PC-3 (cell line): ENCODE data around the gene SLFNL1. TPM values are rescaled to one million over a fixed set of nuclear protein-coding genes. Genes with fewer than 3 reads are reported as not detected.

Source experiments
- ATAC-seq: fragments of 200-7000 bp; cut with Tn5 transposase; 2 replicates; pipeline ENCODE4 v1.9.1; 2020; ENCODE audit warnings: mild to moderate bottlenecking, moderate library complexity
- BruUV-seq: library from RNA; stranded (reverse); fragments of 400-500 nt; replicated peaks from 2 replicates; lab custom pipeline; 2021; lab: Mats Ljungman, UMichigan
- CTCF ChIA-PET: fragments of 300-600 bp; sonication (Branson Sonifier 250); formaldehyde crosslinking; loops from one replicate; lab custom pipeline; 2022; ENCODE audit warnings: antibody characterized with exemption; lab: Charles Lee
- POLR2A ChIA-PET: fragments of 300-600 bp; sonication (Branson Sonifier 250); formaldehyde crosslinking; loops from one replicate; lab custom pipeline; 2022; ENCODE audit warnings: antibody characterized with exemption; ENCODE audit not compliant: unreplicated experiment; lab: Charles Lee
- DNase-seq: peaks from one replicate; pipeline ENCODE4 v3.0.0-alpha.2; 2015
- H2AFZ ChIP-seq: fragments of 300-600 bp; sonication (generic); 2 replicates; pipeline ENCODE4 v1.6.0; 2016; ENCODE audit warnings: antibody characterized with exemption, low read length
- H3F3A ChIP-seq: fragments of 300-600 bp; sonication (generic); one replicate; pipeline ENCODE4 v1.6.0; 2017; ENCODE audit warnings: antibody characterized with exemption, low read length, control low read depth, mild to moderate bottlenecking; ENCODE audit not compliant: unreplicated experiment
- H3K27ac ChIP-seq: fragments of 300-600 bp; sonication (generic); 2 replicates; pipeline ENCODE4 v1.5.1; 2016; ENCODE audit warnings: mild to moderate bottlenecking, low read length
- H3K27me3 ChIP-seq: fragments of 300-600 bp; sonication (generic); 2 replicates; pipeline ENCODE4 v1.6.1; 2016; ENCODE audit warnings: low read length, mixed read lengths
- H3K36me3 ChIP-seq: fragments of 300-600 bp; sonication (generic); 2 replicates; pipeline ENCODE4 v1.6.1; 2016; ENCODE audit warnings: low read depth, mixed run types, low read length, mixed read lengths
- H3K4me1 ChIP-seq: fragments of 300-600 bp; sonication (generic); 2 replicates; pipeline ENCODE4 v1.5.1; 2016; ENCODE audit warnings: low read length; ENCODE audit not compliant: insufficient read depth
- H3K4me2 ChIP-seq: fragments of 300-600 bp; sonication (generic); 2 replicates; pipeline ENCODE4 v1.6.0; 2016; ENCODE audit warnings: low read length
- H3K4me3 ChIP-seq: fragments of 300-600 bp; sonication (generic); 2 replicates; pipeline ENCODE4 v1.5.1; 2016; ENCODE audit warnings: mild to moderate bottlenecking, low read length, mixed read lengths
- H3K79me2 ChIP-seq: fragments of 300-600 bp; sonication (generic); 2 replicates; pipeline ENCODE4 v1.6.1; 2017; ENCODE audit warnings: low read length, mixed read lengths
- H3K9ac ChIP-seq: fragments of 300-600 bp; sonication (generic); 2 replicates; pipeline ENCODE4 v1.6.0; 2016; ENCODE audit warnings: mild to moderate bottlenecking, low read length
- H3K9me2 ChIP-seq: fragments of 300-600 bp; sonication (generic); replicated peaks from 2 replicates; pipeline ENCODE4 v1.6.1; 2016; ENCODE audit warnings: mixed run types, low read length, mixed read lengths
- H3K9me3 ChIP-seq: fragments of 300-600 bp; sonication (generic); 2 replicates; pipeline ENCODE4 v1.6.1; 2016; ENCODE audit warnings: low read length, mixed read lengths
- H4K20me1 ChIP-seq: fragments of 300-600 bp; sonication (generic); 2 replicates; pipeline ENCODE4 v1.6.1; 2016; ENCODE audit warnings: low read length, mixed read lengths
- EZH2 ChIP-seq: fragments of 300-600 bp; sonication (generic); IDR thresholded peaks from one replicate; pipeline ENCODE4 v1.6.1; 2017; ENCODE audit warnings: antibody characterized with exemption, mild to moderate bottlenecking, low read length; ENCODE audit not compliant: unreplicated experiment
- EZH2phosphoT487 ChIP-seq: fragments of 300-600 bp; sonication (generic); IDR thresholded peaks from 2 replicates; pipeline ENCODE4 v1.6.1; 2018; ENCODE audit warnings: mild to moderate bottlenecking, antibody characterized with exemption, low read length, borderline replicate concordance
- intact Hi-C: fragments of 100-400 bp; cut with micrococcal nuclease; formaldehyde crosslinking; loops from 2 replicates; pipeline ENCODE4 v1.9.0; 2023
- total RNA-seq: library from RNA; depleted of rRNA; stranded (reverse); fragments of >200 nt; gene quantifications from 2 replicates; pipeline ENCODE4 v1.2.3, GENCODE V29; 2014
- TF ChIP-seq, protein P1 (sequence below): fragments of 300-600 bp; sonication (generic); conservative IDR thresholded peaks from 2 replicates; pipeline ENCODE4 v1.5.1; 2017; ENCODE audit warnings: antibody characterized with exemption, low read depth, mild to moderate bottlenecking, low read length

Gene SLFNL1
- total RNA-seq, 1 experiment from 2014 or later = 0.22 TPM

DNA sequence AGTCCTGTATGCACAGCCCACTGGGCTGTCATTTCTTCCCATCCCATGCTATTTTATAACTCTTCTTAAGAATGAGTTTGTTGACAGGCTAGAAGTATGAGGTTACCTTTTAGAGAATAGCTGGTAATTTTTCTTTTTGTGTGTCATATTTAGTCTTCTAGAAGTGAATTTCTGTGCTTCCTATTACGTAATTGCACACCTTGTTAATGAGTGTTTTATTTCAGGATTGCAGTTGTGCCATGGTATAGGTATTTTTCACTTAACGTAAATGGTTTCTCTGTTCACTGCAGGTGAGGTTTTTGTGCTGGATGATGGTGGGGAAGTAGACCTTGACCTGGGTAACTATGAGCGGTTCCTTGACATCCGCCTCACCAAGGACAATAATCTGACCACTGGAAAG lies 37.0 kb downstream of the SLFNL1 start:
- BruUV-seq = no TSS peak
- H3K9ac ChIP-seq = no peak overlapping the region
- H3K36me3 ChIP-seq = peaks cover 72% of the 10 kb centered on the region
- intact Hi-C loops = no loop called here
- no peaks in the 10 kb centered on the region for H3K9me2 ChIP-seq
- TF ChIP-seq EZH2 (no peak), EZH2phosphoT487 (no peak)
- TF ChIP-seq, protein P1, sequence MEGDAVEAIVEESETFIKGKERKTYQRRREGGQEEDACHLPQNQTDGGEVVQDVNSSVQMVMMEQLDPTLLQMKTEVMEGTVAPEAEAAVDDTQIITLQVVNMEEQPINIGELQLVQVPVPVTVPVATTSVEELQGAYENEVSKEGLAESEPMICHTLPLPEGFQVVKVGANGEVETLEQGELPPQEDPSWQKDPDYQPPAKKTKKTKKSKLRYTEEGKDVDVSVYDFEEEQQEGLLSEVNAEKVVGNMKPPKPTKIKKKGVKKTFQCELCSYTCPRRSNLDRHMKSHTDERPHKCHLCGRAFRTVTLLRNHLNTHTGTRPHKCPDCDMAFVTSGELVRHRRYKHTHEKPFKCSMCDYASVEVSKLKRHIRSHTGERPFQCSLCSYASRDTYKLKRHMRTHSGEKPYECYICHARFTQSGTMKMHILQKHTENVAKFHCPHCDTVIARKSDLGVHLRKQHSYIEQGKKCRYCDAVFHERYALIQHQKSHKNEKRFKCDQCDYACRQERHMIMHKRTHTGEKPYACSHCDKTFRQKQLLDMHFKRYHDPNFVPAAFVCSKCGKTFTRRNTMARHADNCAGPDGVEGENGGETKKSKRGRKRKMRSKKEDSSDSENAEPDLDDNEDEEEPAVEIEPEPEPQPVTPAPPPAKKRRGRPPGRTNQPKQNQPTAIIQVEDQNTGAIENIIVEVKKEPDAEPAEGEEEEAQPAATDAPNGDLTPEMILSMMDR = no peak
- H3K4me1 ChIP-seq = peaks cover 31% of the 10 kb centered on the region
- H4K20me1 ChIP-seq = peaks cover 41% of the 10 kb centered on the region
- ChIA-PET POLR2A (no interaction called here), CTCF (no interaction called here)
- no peak for DNase-seq
- H3K27me3 ChIP-seq = no peaks in the 10 kb centered on the region
- no peak overlapping the region for H3K27ac ChIP-seq
- no peaks in the 10 kb centered on the region for H3K9me3 ChIP-seq
- no peak overlapping the region for H2AFZ ChIP-seq
- H3K79me2 ChIP-seq = peaks cover 86% of the 10 kb centered on the region
- no peaks in the 10 kb centered on the region for H3F3A ChIP-seq
- no peak overlapping the region for H3K4me2 ChIP-seq
- no peak overlapping the region for H3K4me3 ChIP-seq
- no peak for ATAC-seq

- H2AFZ ChIP-seq = no peak overlapping the region
- no peaks in the 10 kb centered on the region for H3K9me3 ChIP-seq
- ATAC-seq = no peak
- H4K20me1 ChIP-seq = peaks cover 41% of the 10 kb centered on the region
- POLR2A ChIA-PET = interaction anchor here (0.7 kb wide), 1 partner anchor 236 kb away, joined by 3 read pairs; no protein-coding TSS in a partner anchor
- peaks cover 81% of the 10 kb centered on the region for H3K79me2 ChIP-seq
- CTCF ChIA-PET = no interaction called here
- no peak overlapping the region for H3K9ac ChIP-seq
- BruUV-seq = no TSS peak
- H3K4me2 ChIP-seq = peak overlapping the region; percentile 8; the same call in 1 of the 2 replicates
- no peak overlapping the region for H3K27ac ChIP-seq
- peaks cover 31% of the 10 kb centered on the region for H3K4me1 ChIP-seq
- DNase-seq = peak; percentile 17
- no peaks in the 10 kb centered on the region for H3K9me2 ChIP-seq
- H3K36me3 ChIP-seq = peaks cover 68% of the 10 kb centered on the region
- no peaks in the 10 kb centered on the region for H3F3A ChIP-seq
- no peak overlapping the region for H3K4me3 ChIP-seq
- no peaks in the 10 kb centered on the region for H3K27me3 ChIP-seq
- intact Hi-C loops = no loop called here
- TF ChIP-seq EZH2phosphoT487 = no peak
- no peak for TF ChIP-seq EZH2
- TF ChIP-seq, protein P1 = no peak
These were observed 37.5 kb downstream of the SLFNL1 start for GRCh38 chr1:40984066-40984465.

GRCh38 chr1:40983286-40983685 lies 38.2 kb downstream of the SLFNL1 start:
- BruUV-seq = no TSS peak
- TF ChIP-seq EZH2 (no peak), EZH2phosphoT487 (no peak)
- TF ChIP-seq, protein P1 = no peak
- no peaks in the 10 kb centered on the region for H3K9me2 ChIP-seq
- intact Hi-C loops = no loop called here
- peak overlapping the region; percentile 88; the same call in 1 of the 2 replicates for H3K4me2 ChIP-seq
- peaks cover 60% of the 10 kb centered on the region for H3K36me3 ChIP-seq
- POLR2A ChIA-PET = no interaction called here
- DNase-seq (no peak), ATAC-seq (no peak)
- H3K79me2 ChIP-seq = peaks cover 75% of the 10 kb centered on the region
- H3K4me3 ChIP-seq = no peak overlapping the region
- no peaks in the 10 kb centered on the region for H3K9me3 ChIP-seq
- H4K20me1 ChIP-seq = peaks cover 41% of the 10 kb centered on the region
- no peak overlapping the region for H2AFZ ChIP-seq
- H3K9ac ChIP-seq = no peak overlapping the region
- no peaks in the 10 kb centered on the region for H3F3A ChIP-seq
- H3K4me1 ChIP-seq = peaks cover 31% of the 10 kb centered on the region
- CTCF ChIA-PET = no interaction called here
- no peak overlapping the region for H3K27ac ChIP-seq
- H3K27me3 ChIP-seq = no peaks in the 10 kb centered on the region
